H1 (cell line): ENCODE data around the gene DXO. TPM values are rescaled to one million over a fixed set of nuclear protein-coding genes. Genes with fewer than 3 reads are reported as not detected.

Experiments used
- ATF2 ChIP-seq: IDR thresholded peaks from 2 replicates; pipeline ENCODE4 v1.6.1; 2012; ENCODE audit warnings: low read length, inconsistent platforms
- CTBP2 ChIP-seq: IDR thresholded peaks from 2 replicates; pipeline ENCODE4 v1.7.0; 2011; ENCODE audit warnings: borderline replicate concordance, mild to moderate bottlenecking, moderate library complexity, mixed read lengths, low read length; ENCODE audit not compliant: insufficient read depth, insufficient read length
- HDAC2 ChIP-seq, 2 experiments: fragments of 300-600 bp in 1 of 2; sonication (generic) in 1 of 2; IDR thresholded peaks; 2 replicates each; pipeline ENCODE4 v1.6.1; 2011 to 2012; ENCODE audit warnings: low read depth in 2 of 2, low read length in 2 of 2, mild to moderate bottlenecking in 2 of 2, moderate library complexity in 2 of 2, borderline replicate concordance in 1 of 2, inconsistent platforms in 1 of 2
- KDM5A ChIP-seq: fragments of 200-600 bp; IDR thresholded peaks from 2 replicates; pipeline ENCODE4 v1.7.1; 2012; ENCODE audit warnings: mild to moderate bottlenecking, low read length, inconsistent platforms, mixed read lengths
- MAX ChIP-seq: IDR thresholded peaks from 2 replicates; pipeline ENCODE4 v1.6.1; 2012; ENCODE audit warnings: inconsistent platforms
- SAP30 ChIP-seq: fragments of 300-600 bp; sonication (generic); IDR thresholded peaks from 2 replicates; pipeline ENCODE4 v1.7.1; 2012; ENCODE audit warnings: low read length, moderate library complexity, mild to moderate bottlenecking, inconsistent platforms; ENCODE audit not compliant: insufficient read depth, insufficient replicate concordance
- polyA plus RNA-seq, 7 experiments: library from polyadenylated mRNA; depleted of rRNA in 3 of 7; stranded (reverse) in 5 of 7; unstranded in 2 of 7; fragments of >200 nt in 5 of 7; fragments of 200-250 nt in 2 of 7; gene quantifications; 1 replicate in 5 of 7; 2 replicates in 1 of 7; 4 replicates in 1 of 7; pipeline versions ENCODE4 v1.2.1 to v1.2.3, GENCODE V29; 2011 to 2013; ENCODE audit warnings: missing spikeins in 2 of 7, mixed read lengths in 2 of 7
- total RNA-seq: library from RNA; stranded (reverse); fragmentation: NEBNext Ultra II Directional; extraction: Animal tissue kit (Norgen Biotek cat#: 25700); gene quantifications from 2 replicates; pipeline ENCODE4 v1.2.1, GENCODE V29; 2021

The DXO gene
- total and polyA plus RNA-seq, 2 of the 8 experiments (the other 6 are each of a cell fraction or from before 2014, with no cell fraction given): 14.7 to 23.9 TPM

GRCh38 chr6:31948306-31948705 is 23.6 kb downstream of the DXO start (continued):
- TF ChIP-seq ATF2 (no peak), HDAC2 (IDR thresholded peaks at IDR 0.05; ENCODE audit: borderline replicate concordance in 1 of 2, low read depth in 2 of 2, low read length in 2 of 2) (no peak), SAP30 (no peak), CTBP2 (no peak), KDM5A (no peak), MAX (no peak)
